Osteocyte (in vitro differentiated cells): Measurements from ENCODE around the gene ZSCAN26. TPM values are rescaled to one million over a fixed set of nuclear protein-coding genes. Genes with fewer than 3 reads are reported as not detected.
"Not testable (repeated sequence)": the region's sequence is repeated elsewhere in the genome, so short reads cannot be mapped to it uniquely, and the experiment has no call there.

ENCODE experiments used
- DNase-seq: peaks from one replicate; pipeline ENCODE4 v3.0.0; 2021; ENCODE audit warnings: mixed read lengths; ENCODE audit not compliant: unreplicated experiment; ENCODE audit errors: extremely low spot score
- H3K27ac Mint-ChIP-seq: one replicate; pipeline ENCODE4 v1.8.0; 2021; ENCODE audit warnings: mild to moderate bottlenecking, mixed read lengths; ENCODE audit not compliant: unreplicated experiment
- H3K27me3 Mint-ChIP-seq: one replicate; pipeline ENCODE4 v1.8.0; 2021; ENCODE audit warnings: mixed read lengths; ENCODE audit not compliant: unreplicated experiment
- H3K36me3 Mint-ChIP-seq: one replicate; pipeline ENCODE4 v1.8.0; 2021; ENCODE audit warnings: mixed read lengths; ENCODE audit not compliant: unreplicated experiment
- H3K4me1 Mint-ChIP-seq: one replicate; pipeline ENCODE4 v1.8.0; 2021; ENCODE audit warnings: mixed read lengths; ENCODE audit not compliant: unreplicated experiment
- H3K4me3 Mint-ChIP-seq: one replicate; pipeline ENCODE4 v1.8.0; 2021; ENCODE audit warnings: mild to moderate bottlenecking, moderate library complexity, mixed read lengths; ENCODE audit not compliant: unreplicated experiment
- H3K9me3 Mint-ChIP-seq: one replicate; pipeline ENCODE4 v1.8.0; 2021; ENCODE audit warnings: mixed read lengths; ENCODE audit not compliant: unreplicated experiment
- CTCF ChIP-seq: fragments of 200-600 bp; sonication (generic); IDR thresholded peaks from 2 replicates; pipeline ENCODE4 v1.5.0; 2021; ENCODE audit warnings: antibody characterized with exemption, mild to moderate bottlenecking, moderate library complexity
- total RNA-seq: library from RNA; stranded (reverse); gene quantifications from 2 replicates; pipeline ENCODE4 v1.2.1, GENCODE V29; 2021

ZSCAN26 gene
- total RNA-seq, 1 donor from 2014 or later, result 19.8 TPM

GRCh38 chr6:28303570-28303969 lies 36.6 kb downstream of the ZSCAN26 start:
- no peaks in the 10 kb centered on the region for H3K27me3 Mint-ChIP-seq
- H3K4me1 Mint-ChIP-seq, result no peaks in the 10 kb centered on the region
- no peak overlapping the region for H3K27ac Mint-ChIP-seq
- H3K9me3 Mint-ChIP-seq, result peaks cover 10% of the 10 kb centered on the region
- no peak overlapping the region for H3K4me3 Mint-ChIP-seq
- no peak for TF ChIP-seq CTCF
- DNase-seq, result no peak
- H3K36me3 Mint-ChIP-seq, result peaks cover 15% of the 10 kb centered on the region

- not testable (repeated sequence) for H3K27me3 Mint-ChIP-seq, H3K9me3 Mint-ChIP-seq, H3K4me3 Mint-ChIP-seq, H3K27ac Mint-ChIP-seq, DNase-seq, H3K36me3 Mint-ChIP-seq, H3K4me1 Mint-ChIP-seq
These were observed 39.4 kb downstream of the ZSCAN26 start for GRCh38 chr6:28306363-28306762.

- peaks cover 5% of the 10 kb centered on the region for H3K9me3 Mint-ChIP-seq
- H3K27ac Mint-ChIP-seq, result no peak overlapping the region
- TF ChIP-seq CTCF, result no peak
- no peak for DNase-seq
- H3K4me3 Mint-ChIP-seq, result no peak overlapping the region
- H3K27me3 Mint-ChIP-seq, result no peaks in the 10 kb centered on the region
- no peaks in the 10 kb centered on the region for H3K36me3 Mint-ChIP-seq
- H3K4me1 Mint-ChIP-seq, result no peaks in the 10 kb centered on the region
These were observed 44.3 kb downstream of the ZSCAN26 start for GRCh38 chr6:28311139-28311823.

- no peak overlapping the region for H3K27ac Mint-ChIP-seq
- no peaks in the 10 kb centered on the region for H3K4me1 Mint-ChIP-seq
- no peaks in the 10 kb centered on the region for H3K27me3 Mint-ChIP-seq
These were observed 46.0 kb downstream of the ZSCAN26 start for GRCh38 chr6:28312939-28313338.

GRCh38 chr6:28315628-28316027 lies 48.7 kb downstream of the ZSCAN26 start:
- TF ChIP-seq CTCF, result no peak
- Mint-ChIP-seq H3K9me3 (no peaks in the 10 kb centered on the region), H3K27ac (no peak overlapping the region), H3K27me3 (no peaks in the 10 kb centered on the region), H3K36me3 (no peaks in the 10 kb centered on the region), H3K4me1 (no peaks in the 10 kb centered on the region), H3K4me3 (no peak overlapping the region)
- DNase-seq, result no peak

More at GRCh38 chr6:28312939-28313338, 46.0 kb downstream of the ZSCAN26 start:
- no peaks in the 10 kb centered on the region for H3K9me3 Mint-ChIP-seq
- DNase-seq, result no peak
- H3K4me3 Mint-ChIP-seq, result no peak overlapping the region
- TF ChIP-seq CTCF, result no peak
- H3K36me3 Mint-ChIP-seq, result no peaks in the 10 kb centered on the region

- not testable (repeated sequence) for H3K27me3 Mint-ChIP-seq, H3K27ac Mint-ChIP-seq, H3K36me3 Mint-ChIP-seq, H3K4me3 Mint-ChIP-seq, H3K4me1 Mint-ChIP-seq, H3K9me3 Mint-ChIP-seq, DNase-seq
These were observed 50.9 kb downstream of the ZSCAN26 start for GRCh38 chr6:28317866-28318265.
